Neural cell (in vitro differentiated cells): Measurements from ENCODE around the gene DPP10. TPM values are rescaled to one million over a fixed set of nuclear protein-coding genes. Genes with fewer than 3 reads are reported as not detected.

Experiments used
- H2AFZ ChIP-seq: fragments of 200-600, 300-800 bp; sonication (generic), shearing (Covaris generic); 2 replicates; pipeline ENCODE4 v1.6.0; 2014; ENCODE audit warnings: low read depth, mild to moderate bottlenecking, antibody characterized with exemption, low read length, moderate library complexity
- H3F3A ChIP-seq: fragments of 200-600 bp; shearing (Covaris generic); 2 replicates; pipeline ENCODE4 v1.6.1; 2016; ENCODE audit warnings: mild to moderate bottlenecking, moderate library complexity, mixed read lengths, antibody characterized with exemption, low read length; ENCODE audit not compliant: insufficient read depth, poor library complexity, severe bottlenecking
- H3K27ac ChIP-seq: fragments of 200-600, 300-800 bp; sonication (generic), shearing (Covaris generic); 2 replicates; pipeline ENCODE4 v1.5.1; 2014; ENCODE audit warnings: mild to moderate bottlenecking, low read length, moderate library complexity
- H3K27me3 ChIP-seq: fragments of 300-800, 200-600 bp; sonication (generic), shearing (Covaris generic); 2 replicates; pipeline ENCODE4 v1.6.0; 2014; ENCODE audit warnings: mild to moderate bottlenecking, low read depth, low read length, moderate library complexity; ENCODE audit not compliant: insufficient read depth
- H3K36me3 ChIP-seq: fragments of 300-800, 200-600 bp; sonication (generic), shearing (Covaris generic); 2 replicates; pipeline ENCODE4 v1.5.1; 2014; ENCODE audit warnings: mild to moderate bottlenecking, antibody characterized with exemption, low read length, moderate library complexity; ENCODE audit not compliant: insufficient read depth
- H3K4me2 ChIP-seq: fragments of 300-800, 200-600 bp; sonication (generic), shearing (Covaris generic); 2 replicates; pipeline ENCODE4 v1.6.0; 2014; ENCODE audit warnings: mild to moderate bottlenecking, low read length
- H3K4me3 ChIP-seq: fragments of 300-800, 200-600 bp; sonication (generic), shearing (Covaris generic); 2 replicates; pipeline ENCODE4 v1.5.1; 2014; ENCODE audit warnings: mild to moderate bottlenecking, low read length, moderate library complexity
- H3K79me2 ChIP-seq: fragments of 200-600 bp; shearing (Covaris generic); replicated peaks from 2 replicates; pipeline ENCODE4 v1.6.0; 2014; ENCODE audit warnings: mild to moderate bottlenecking, low read length, moderate library complexity; ENCODE audit not compliant: insufficient read depth
- H3K9ac ChIP-seq: fragments of 300-800, 200-600 bp; sonication (generic), shearing (Covaris generic); 2 replicates; pipeline ENCODE4 v1.6.1; 2016; ENCODE audit warnings: mild to moderate bottlenecking, low read length, mixed read lengths
- H3K9me2 ChIP-seq: fragments of 200-600 bp; shearing (Covaris generic); 2 replicates; pipeline ENCODE4 v1.6.1; 2016; ENCODE audit warnings: mild to moderate bottlenecking, low read length, mixed read lengths; ENCODE audit not compliant: insufficient read depth
- H3K9me3 ChIP-seq: fragments of 200-600, 300-800 bp; sonication (generic), shearing (Covaris generic); 2 replicates; pipeline ENCODE4 v1.6.1; 2016; ENCODE audit warnings: mild to moderate bottlenecking, mixed run types, low read length, moderate library complexity, mixed read lengths
- H4K20me1 ChIP-seq: fragments of 200-600 bp; shearing (Covaris generic); 2 replicates; pipeline ENCODE4 v1.6.1; 2016; ENCODE audit warnings: mild to moderate bottlenecking, mixed run types; ENCODE audit not compliant: insufficient read depth
- EP300 ChIP-seq: fragments of 450-650 bp; conservative IDR thresholded peaks from 2 replicates; pipeline ENCODE4 v1.6.1; 2014; ENCODE audit warnings: antibody characterized with exemption, mild to moderate bottlenecking, moderate library complexity; ENCODE audit not compliant: poor library complexity, severe bottlenecking
- EZH2 ChIP-seq: fragments of 200-600, 300-800 bp; shearing (Covaris generic), sonication (generic); IDR thresholded peaks from 2 replicates; pipeline ENCODE4 v1.6.1; 2014; ENCODE audit warnings: antibody characterized with exemption, low read length, borderline replicate concordance, mild to moderate bottlenecking; ENCODE audit not compliant: insufficient read depth, poor library complexity, severe bottlenecking
- MXI1 ChIP-seq: fragments of 450-650 bp; conservative IDR thresholded peaks from 2 replicates; pipeline ENCODE4 v1.6.1; 2014; ENCODE audit warnings: antibody characterized with exemption, mild to moderate bottlenecking; ENCODE audit not compliant: poor library complexity, severe bottlenecking
- POLR2AphosphoS5 ChIP-seq: IDR thresholded peaks from 2 replicates; pipeline ENCODE4 v1.6.1; 2012
- RAD21 ChIP-seq: fragments of 450-650 bp; conservative IDR thresholded peaks from 2 replicates; pipeline ENCODE4 v1.6.1; 2014; ENCODE audit warnings: antibody characterized with exemption, mild to moderate bottlenecking, moderate library complexity
- REST ChIP-seq: IDR thresholded peaks from 2 replicates; pipeline ENCODE4 v1.6.1; 2012; ENCODE audit warnings: borderline replicate concordance
- SMC3 ChIP-seq: fragments of 450-650 bp; conservative IDR thresholded peaks from 2 replicates; pipeline ENCODE4 v1.6.1; 2014; ENCODE audit warnings: antibody characterized with exemption, mild to moderate bottlenecking, moderate library complexity; ENCODE audit not compliant: poor library complexity
- TAF1 ChIP-seq: IDR thresholded peaks from 2 replicates; pipeline ENCODE4 v1.6.1; 2012; ENCODE audit warnings: low read depth
- polyA plus RNA-seq: library from polyadenylated mRNA; depleted of rRNA; stranded (reverse); fragments of >200 nt; gene quantifications from 2 replicates; pipeline ENCODE4 v1.2.3, GENCODE V29; 2014
- TF ChIP-seq, protein P1 (sequence below): fragments of 450-650 bp; IDR thresholded peaks from 2 replicates; pipeline ENCODE4 v1.5.1; 2014; ENCODE audit warnings: antibody characterized with exemption, mild to moderate bottlenecking, moderate library complexity; ENCODE audit not compliant: poor library complexity, severe bottlenecking

Gene DPP10
- polyA plus RNA-seq, 1 donor from 2014 or later, result 13.9 TPM

DNA sequence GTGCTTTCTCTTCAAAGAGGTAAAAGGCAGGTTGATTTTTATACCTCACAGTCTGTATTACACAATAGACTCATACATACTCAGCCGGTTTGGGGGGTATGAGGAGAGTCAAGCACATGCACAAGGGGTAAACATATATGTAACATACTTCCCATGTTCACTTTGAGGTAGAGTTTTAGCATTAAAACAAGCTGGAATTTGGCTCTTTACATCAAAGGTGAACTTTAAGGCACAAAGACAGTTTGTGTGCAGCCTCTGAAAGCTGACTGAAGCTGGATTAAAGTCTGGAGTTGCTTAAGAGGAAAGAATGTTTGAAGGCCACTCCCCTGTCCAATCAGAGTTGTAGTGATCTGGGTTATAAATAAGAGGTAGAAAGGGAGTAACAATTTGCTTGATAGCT lies 282.0 kb downstream of the DPP10 start:
- no peak overlapping the region for H3K9ac ChIP-seq
- no peak overlapping the region for H3K4me2 ChIP-seq
- no peak overlapping the region for H3K27ac ChIP-seq
- no peaks in the 10 kb centered on the region for H3K79me2 ChIP-seq
- no peaks in the 10 kb centered on the region for H3K27me3 ChIP-seq
- no peaks in the 10 kb centered on the region for H3K9me3 ChIP-seq
- no peaks in the 10 kb centered on the region for H3K9me2 ChIP-seq
- H3K4me3 ChIP-seq, result no peak overlapping the region
- H2AFZ ChIP-seq, result no peak overlapping the region
- no peaks in the 10 kb centered on the region for H3K36me3 ChIP-seq
- no peaks in the 10 kb centered on the region for H4K20me1 ChIP-seq
- H3F3A ChIP-seq, result no peaks in the 10 kb centered on the region
- TF ChIP-seq TAF1 (no peak), EZH2 (no peak), EP300 (no peak), MXI1 (no peak), SMC3 (no peak), REST (no peak), RAD21 (no peak), POLR2AphosphoS5 (no peak)
- TF ChIP-seq, protein P1, sequence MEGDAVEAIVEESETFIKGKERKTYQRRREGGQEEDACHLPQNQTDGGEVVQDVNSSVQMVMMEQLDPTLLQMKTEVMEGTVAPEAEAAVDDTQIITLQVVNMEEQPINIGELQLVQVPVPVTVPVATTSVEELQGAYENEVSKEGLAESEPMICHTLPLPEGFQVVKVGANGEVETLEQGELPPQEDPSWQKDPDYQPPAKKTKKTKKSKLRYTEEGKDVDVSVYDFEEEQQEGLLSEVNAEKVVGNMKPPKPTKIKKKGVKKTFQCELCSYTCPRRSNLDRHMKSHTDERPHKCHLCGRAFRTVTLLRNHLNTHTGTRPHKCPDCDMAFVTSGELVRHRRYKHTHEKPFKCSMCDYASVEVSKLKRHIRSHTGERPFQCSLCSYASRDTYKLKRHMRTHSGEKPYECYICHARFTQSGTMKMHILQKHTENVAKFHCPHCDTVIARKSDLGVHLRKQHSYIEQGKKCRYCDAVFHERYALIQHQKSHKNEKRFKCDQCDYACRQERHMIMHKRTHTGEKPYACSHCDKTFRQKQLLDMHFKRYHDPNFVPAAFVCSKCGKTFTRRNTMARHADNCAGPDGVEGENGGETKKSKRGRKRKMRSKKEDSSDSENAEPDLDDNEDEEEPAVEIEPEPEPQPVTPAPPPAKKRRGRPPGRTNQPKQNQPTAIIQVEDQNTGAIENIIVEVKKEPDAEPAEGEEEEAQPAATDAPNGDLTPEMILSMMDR, result no peak

- no peak overlapping the region for H3K27ac ChIP-seq
- H3K4me2 ChIP-seq, result no peak overlapping the region
- TF ChIP-seq RAD21, result no peak
- TF ChIP-seq EP300, result no peak
- TF ChIP-seq EZH2, result no peak
- no peak for TF ChIP-seq REST
- no peak for TF ChIP-seq SMC3
- no peak for TF ChIP-seq TAF1
- TF ChIP-seq, protein P1, result no peak
- TF ChIP-seq MXI1, result no peak
- no peak for TF ChIP-seq POLR2AphosphoS5
- H3K9ac ChIP-seq, result no peak overlapping the region
- H3K79me2 ChIP-seq, result no peaks in the 10 kb centered on the region
- no peaks in the 10 kb centered on the region for H3K9me3 ChIP-seq
- H3F3A ChIP-seq, result no peaks in the 10 kb centered on the region
- H2AFZ ChIP-seq, result no peak overlapping the region
- H3K36me3 ChIP-seq, result no peaks in the 10 kb centered on the region
- H4K20me1 ChIP-seq, result no peaks in the 10 kb centered on the region
- no peaks in the 10 kb centered on the region for H3K9me2 ChIP-seq
- no peak overlapping the region for H3K4me3 ChIP-seq
- no peaks in the 10 kb centered on the region for H3K27me3 ChIP-seq
Observed at GRCh38 chr2:114727012-114727411, 284.6 kb downstream of the DPP10 start.
